Ascending aorta (tissue), 2 donors: ENCODE measurements around the gene AADACL4. TPM values are rescaled to one million over a fixed set of nuclear protein-coding genes. Genes with fewer than 3 reads are reported as not detected.

Experiments used
- DNase-seq, 2 donors: peaks; one replicate each; pipeline ENCODE4 v3.0.0-alpha.2; 2019; ENCODE audit warnings: low spot score in 2 of 2
- H3K27ac ChIP-seq, 2 donors: fragments of 200-600 bp; sonication (generic); one replicate each; pipeline ENCODE4 v1.5.1; 2016 to 2017; ENCODE audit warnings: mild to moderate bottlenecking in 1 of 2
- H3K27me3 ChIP-seq: fragments of 200-600 bp; sonication (generic); one replicate; pipeline ENCODE4 v1.5.1; 2017
- H3K36me3 ChIP-seq, 2 donors: fragments of 200-600 bp; sonication (generic); one replicate each; pipeline ENCODE4 v1.5.1; 2016
- H3K4me1 ChIP-seq, 2 donors: fragments of 200-600 bp; sonication (generic); one replicate each; pipeline ENCODE4 v1.5.1; 2016 to 2017; ENCODE audit warnings: mild to moderate bottlenecking in 1 of 2
- H3K4me3 ChIP-seq, 2 donors: fragments of 200-600 bp; sonication (generic); one replicate each; pipeline ENCODE4 v1.5.1; 2016 to 2017; ENCODE audit warnings: mild to moderate bottlenecking in 1 of 2
- H3K9me3 ChIP-seq, 2 donors: fragments of 200-600 bp; sonication (generic); one replicate each; pipeline ENCODE4 v1.5.1; 2016
- CTCF ChIP-seq, 3 experiments: fragments of 200-600 bp in 2 of 3; fragments of 450-650 bp in 1 of 3; sonication (generic) in 2 of 3; IDR thresholded peaks; one replicate each; pipeline ENCODE4 v1.5.1; 2016 to 2019; ENCODE audit warnings: antibody characterized with exemption in 3 of 3, mild to moderate bottlenecking in 1 of 3, moderate library complexity in 1 of 3
- intact Hi-C: fragments of 100-400 bp; cut with DNase I; formaldehyde crosslinking; loops from one replicate; pipeline ENCODE4 v1.15.1; 2023
- total RNA-seq: library from RNA; depleted of rRNA; stranded (reverse); fragments of >200 nt; gene quantifications from one replicate; pipeline ENCODE4 v1.1.0, GENCODE V29; 2016

Gene AADACL4
- total RNA-seq, 1 donor from 2014 or later, result not detected

GRCh38 chr1:12715896-12716437 lies 72.1 kb downstream of the AADACL4 start, which contains the start of gene AADACL3:
Gene AADACL3, plus strand, starts transcription at chr1:12716110. Its CDS starts 67 bp downstream, at chr1:12716177.
- no peak for DNase-seq
- intact Hi-C loops, result no loop called here
- H3K4me3 ChIP-seq, result no peak within 1 kb of the TSS
- H3K4me1 ChIP-seq, result no peaks in the 10 kb centered on the region
- no peak for TF ChIP-seq CTCF (IDR thresholded peaks at IDR 0.05)
- H3K36me3 ChIP-seq, result no peaks in the 10 kb centered on the region
- H3K9me3 ChIP-seq, result no peaks in the 10 kb centered on the region
- H3K27ac ChIP-seq, result no peak within 1 kb of the TSS
- no peaks in the 10 kb centered on the region for H3K27me3 ChIP-seq

Other genes starting within 250 kb of the AADACL4 start
- 39.4 TPM for gene DHRS3, start 25.9 kb upstream of the AADACL4 start, total RNA-seq
- gene AADACL3, start 72.0 kb downstream of the AADACL4 start, total RNA-seq, result not detected
- gene CFAP107, start 102.1 kb downstream of the AADACL4 start, total RNA-seq, result not detected
- not detected for gene PRAMEF12, start 129.7 kb downstream of the AADACL4 start, total RNA-seq
- not detected for gene PRAMEF1, start 147.3 kb downstream of the AADACL4 start, total RNA-seq
- not detected for gene PRAMEF11, start 187.3 kb downstream of the AADACL4 start, total RNA-seq
- gene HNRNPCL1, start 204.6 kb downstream of the AADACL4 start, total RNA-seq, result not detected
- not detected for gene PRAMEF2, start 213.0 kb downstream of the AADACL4 start, total RNA-seq
- gene PRAMEF4, start 242.1 kb downstream of the AADACL4 start, total RNA-seq, result not detected